Activated naive CD8-positive, alpha-beta T cell (primary cell): Measurements from ENCODE around the gene ARNT2.
"Not testable (repeated sequence)": the region's sequence is repeated elsewhere in the genome, so short reads cannot be mapped to it uniquely, and the experiment has no call there.

Experiments used
- H3K27ac Mint-ChIP-seq: one replicate; pipeline ENCODE4 v1.8.0; 2021; ENCODE audit warnings: mixed read lengths
- H3K27me3 Mint-ChIP-seq: one replicate; pipeline ENCODE4 v1.8.0; 2021; ENCODE audit warnings: mixed read lengths
- H3K36me3 Mint-ChIP-seq: one replicate; pipeline ENCODE4 v1.8.0; 2021; ENCODE audit warnings: mixed read lengths
- H3K4me1 Mint-ChIP-seq: one replicate; pipeline ENCODE4 v1.8.0; 2021; ENCODE audit warnings: low read depth, mixed read lengths
- H3K4me3 Mint-ChIP-seq: one replicate; pipeline ENCODE4 v1.8.0; 2021; ENCODE audit warnings: mild to moderate bottlenecking, mixed read lengths
- H3K9me3 Mint-ChIP-seq: one replicate; pipeline ENCODE4 v1.8.0; 2021; ENCODE audit warnings: low read depth, mixed read lengths

ARNT2 gene

GRCh38 chr15:80404057-80404760 is at the start of gene ARNT2:
Gene ARNT2 (plus strand): TSS chr15:80404382. CDS start chr15:80404516, 134 bp downstream.
- peak within 1 kb of the TSS; percentile 57 for H3K4me3 Mint-ChIP-seq
- H3K4me1 Mint-ChIP-seq, result peaks cover 6% of the 10 kb centered on the region
- H3K27me3 Mint-ChIP-seq, result peaks cover 33% of the 10 kb centered on the region
- no peak within 1 kb of the TSS for H3K27ac Mint-ChIP-seq
- H3K36me3 Mint-ChIP-seq, result no peaks in the 10 kb centered on the region
- no peaks in the 10 kb centered on the region for H3K9me3 Mint-ChIP-seq

GRCh38 chr15:80367094-80367493 is 37.1 kb upstream of the ARNT2 start:
- no peak overlapping the region for H3K4me3 Mint-ChIP-seq
- peaks cover 12% of the 10 kb centered on the region for H3K27me3 Mint-ChIP-seq
- H3K36me3 Mint-ChIP-seq, result peaks cover 3% of the 10 kb centered on the region
- no peaks in the 10 kb centered on the region for H3K4me1 Mint-ChIP-seq
- no peak overlapping the region for H3K27ac Mint-ChIP-seq
- peaks cover 10% of the 10 kb centered on the region for H3K9me3 Mint-ChIP-seq

GRCh38 chr15:80367661-80368060 is 36.5 kb upstream of the ARNT2 start:
- Mint-ChIP-seq H3K27me3 (peaks cover 11% of the 10 kb centered on the region), H3K4me3 (no peak overlapping the region), H3K36me3 (peaks cover 3% of the 10 kb centered on the region), H3K27ac (no peak overlapping the region), H3K9me3 (peaks cover 10% of the 10 kb centered on the region), H3K4me1 (no peaks in the 10 kb centered on the region)

GRCh38 chr15:80371924-80372323 is 32.3 kb upstream of the ARNT2 start:
- Mint-ChIP-seq H3K36me3 (peaks cover 3% of the 10 kb centered on the region), H3K9me3 (peaks cover 10% of the 10 kb centered on the region), H3K4me3 (no peak overlapping the region), H3K27me3 (peaks cover 10% of the 10 kb centered on the region), H3K4me1 (no peaks in the 10 kb centered on the region), H3K27ac (no peak overlapping the region)

- no peaks in the 10 kb centered on the region for H3K9me3 Mint-ChIP-seq
- H3K27ac Mint-ChIP-seq, result no peak overlapping the region
- no peak overlapping the region for H3K4me3 Mint-ChIP-seq
- H3K36me3 Mint-ChIP-seq, result peaks cover under 1% of the 10 kb centered on the region
- H3K4me1 Mint-ChIP-seq, result no peaks in the 10 kb centered on the region
- H3K27me3 Mint-ChIP-seq, result peaks cover 20% of the 10 kb centered on the region
Observed at GRCh38 chr15:80374441-80374840, 29.7 kb upstream of the ARNT2 start.

GRCh38 chr15:80375968-80376891 is 28.0 kb upstream of the ARNT2 start:
- Mint-ChIP-seq H3K4me1 (no peaks in the 10 kb centered on the region), H3K9me3 (no peaks in the 10 kb centered on the region), H3K36me3 (no peaks in the 10 kb centered on the region), H3K27ac (no peak overlapping the region), H3K27me3 (peaks cover 26% of the 10 kb centered on the region), H3K4me3 (no peak overlapping the region)

GRCh38 chr15:80379693-80380092 is 24.5 kb upstream of the ARNT2 start:
- no peaks in the 10 kb centered on the region for H3K4me1 Mint-ChIP-seq
- H3K36me3 Mint-ChIP-seq, result no peaks in the 10 kb centered on the region
- H3K9me3 Mint-ChIP-seq, result no peaks in the 10 kb centered on the region
- no peak overlapping the region for H3K27ac Mint-ChIP-seq
- no peak overlapping the region for H3K4me3 Mint-ChIP-seq
- H3K27me3 Mint-ChIP-seq, result peaks cover 31% of the 10 kb centered on the region

GRCh38 chr15:80380154-80380553 is 24.0 kb upstream of the ARNT2 start:
- no peaks in the 10 kb centered on the region for H3K4me1 Mint-ChIP-seq
- H3K9me3 Mint-ChIP-seq, result no peaks in the 10 kb centered on the region
- H3K4me3 Mint-ChIP-seq, result no peak overlapping the region
- no peak overlapping the region for H3K27ac Mint-ChIP-seq
- H3K36me3 Mint-ChIP-seq, result no peaks in the 10 kb centered on the region
- H3K27me3 Mint-ChIP-seq, result peaks cover 31% of the 10 kb centered on the region

- no peaks in the 10 kb centered on the region for H3K4me1 Mint-ChIP-seq
- H3K9me3 Mint-ChIP-seq, result no peaks in the 10 kb centered on the region
- H3K4me3 Mint-ChIP-seq, result no peak overlapping the region
- peaks cover 29% of the 10 kb centered on the region for H3K27me3 Mint-ChIP-seq
- no peak overlapping the region for H3K27ac Mint-ChIP-seq
- no peaks in the 10 kb centered on the region for H3K36me3 Mint-ChIP-seq
Observed at GRCh38 chr15:80382285-80382684, 21.9 kb upstream of the ARNT2 start.

GRCh38 chr15:80384432-80384831 is 19.8 kb upstream of the ARNT2 start:
- no peaks in the 10 kb centered on the region for H3K9me3 Mint-ChIP-seq
- H3K27me3 Mint-ChIP-seq, result peaks cover 21% of the 10 kb centered on the region
- H3K4me1 Mint-ChIP-seq, result no peaks in the 10 kb centered on the region
- no peak overlapping the region for H3K27ac Mint-ChIP-seq
- no peak overlapping the region for H3K4me3 Mint-ChIP-seq
- H3K36me3 Mint-ChIP-seq, result no peaks in the 10 kb centered on the region

- peaks cover 13% of the 10 kb centered on the region for H3K27me3 Mint-ChIP-seq
- H3K4me1 Mint-ChIP-seq, result no peaks in the 10 kb centered on the region
Observed at GRCh38 chr15:80386151-80386550, 18.0 kb upstream of the ARNT2 start.

GRCh38 chr15:80388326-80388725 is 15.9 kb upstream of the ARNT2 start:
- Mint-ChIP-seq H3K9me3 (no peaks in the 10 kb centered on the region), H3K4me3 (no peak overlapping the region), H3K27ac (no peak overlapping the region), H3K4me1 (no peaks in the 10 kb centered on the region), H3K27me3 (peaks cover 2% of the 10 kb centered on the region), H3K36me3 (no peaks in the 10 kb centered on the region)

More at GRCh38 chr15:80386151-80386550, 18.0 kb upstream of the ARNT2 start:
- Mint-ChIP-seq H3K27ac (no peak overlapping the region), H3K36me3 (no peaks in the 10 kb centered on the region), H3K9me3 (no peaks in the 10 kb centered on the region), H3K4me3 (no peak overlapping the region)

GRCh38 chr15:80389370-80389769 is 14.8 kb upstream of the ARNT2 start:
- no peak overlapping the region for H3K27ac Mint-ChIP-seq
- peaks cover 1% of the 10 kb centered on the region for H3K27me3 Mint-ChIP-seq
- H3K4me3 Mint-ChIP-seq, result no peak overlapping the region

GRCh38 chr15:80390942-80391341 is 13.2 kb upstream of the ARNT2 start:
- H3K27me3 Mint-ChIP-seq, H3K27ac Mint-ChIP-seq, H3K4me1 Mint-ChIP-seq, H3K4me3 Mint-ChIP-seq, H3K36me3 Mint-ChIP-seq, H3K9me3 Mint-ChIP-seq: not testable (repeated sequence)

More at GRCh38 chr15:80389370-80389769, 14.8 kb upstream of the ARNT2 start:
- Mint-ChIP-seq H3K36me3 (no peaks in the 10 kb centered on the region), H3K9me3 (no peaks in the 10 kb centered on the region), H3K4me1 (no peaks in the 10 kb centered on the region)

GRCh38 chr15:80395616-80396015 is 8.6 kb upstream of the ARNT2 start:
- Mint-ChIP-seq H3K36me3 (no peaks in the 10 kb centered on the region), H3K27ac (no peak overlapping the region), H3K9me3 (no peaks in the 10 kb centered on the region), H3K4me1 (no peaks in the 10 kb centered on the region), H3K4me3 (no peak overlapping the region), H3K27me3 (peaks cover 22% of the 10 kb centered on the region)
